ENCODE results near the gene ALCAM. TPM values are rescaled to one million over a fixed set of nuclear protein-coding genes. Genes with fewer than 3 reads are reported as not detected.

The ALCAM gene
- total RNA-seq, 2 experiments from 2014 or later, result 1.6 to 1.9 TPM

GRCh38 chr3:105463620-105464019 lies 96.9 kb downstream of the ALCAM start:
- no peaks in the 10 kb centered on the region for H3K9me3 Mint-ChIP-seq
- no peaks in the 10 kb centered on the region for H3K36me3 Mint-ChIP-seq (ENCODE audit: low read depth)
- intact Hi-C loops (cut with DNase I, micrococcal nuclease), result no loop called here
- ChIA-PET POLR2A (no interaction called here), CTCF (interaction anchor here (1.6 kb wide), 1 partner anchor 10 kb away, joined by 6 read pairs; no protein-coding TSS in a partner anchor)
- no peaks in the 10 kb centered on the region for H3K4me1 Mint-ChIP-seq (ENCODE audit: low read depth)
- no peak overlapping the region for H3K4me3 ChIP-seq (ENCODE audit: low read length)
- no peaks in the 10 kb centered on the region for H3K9me3 ChIP-seq (ENCODE audit: control insufficient read depth in 1 of 2, insufficient read depth in 1 of 2, low read length in 2 of 2)
- ATAC-seq (ENCODE audit: poor library complexity) (no peak), DNase-seq (no peak)
- no peak overlapping the region for H3K27ac ChIP-seq (ENCODE audit: low read depth in 1 of 2, low read length in 2 of 2)
- H3K36me3 ChIP-seq (ENCODE audit: insufficient read depth, low read length), result no peaks in the 10 kb centered on the region
- TF ChIP-seq, protein P1, sequence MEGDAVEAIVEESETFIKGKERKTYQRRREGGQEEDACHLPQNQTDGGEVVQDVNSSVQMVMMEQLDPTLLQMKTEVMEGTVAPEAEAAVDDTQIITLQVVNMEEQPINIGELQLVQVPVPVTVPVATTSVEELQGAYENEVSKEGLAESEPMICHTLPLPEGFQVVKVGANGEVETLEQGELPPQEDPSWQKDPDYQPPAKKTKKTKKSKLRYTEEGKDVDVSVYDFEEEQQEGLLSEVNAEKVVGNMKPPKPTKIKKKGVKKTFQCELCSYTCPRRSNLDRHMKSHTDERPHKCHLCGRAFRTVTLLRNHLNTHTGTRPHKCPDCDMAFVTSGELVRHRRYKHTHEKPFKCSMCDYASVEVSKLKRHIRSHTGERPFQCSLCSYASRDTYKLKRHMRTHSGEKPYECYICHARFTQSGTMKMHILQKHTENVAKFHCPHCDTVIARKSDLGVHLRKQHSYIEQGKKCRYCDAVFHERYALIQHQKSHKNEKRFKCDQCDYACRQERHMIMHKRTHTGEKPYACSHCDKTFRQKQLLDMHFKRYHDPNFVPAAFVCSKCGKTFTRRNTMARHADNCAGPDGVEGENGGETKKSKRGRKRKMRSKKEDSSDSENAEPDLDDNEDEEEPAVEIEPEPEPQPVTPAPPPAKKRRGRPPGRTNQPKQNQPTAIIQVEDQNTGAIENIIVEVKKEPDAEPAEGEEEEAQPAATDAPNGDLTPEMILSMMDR (IDR thresholded peaks at IDR 0.05), result no peak
- H3K27ac Mint-ChIP-seq, result no peak overlapping the region
- no peaks in the 10 kb centered on the region for H3K27me3 Mint-ChIP-seq
- no peaks in the 10 kb centered on the region for H3K27me3 ChIP-seq (ENCODE audit: control insufficient read depth in 1 of 2, insufficient read depth in 2 of 2, low read length in 2 of 2)
- H3K4me3 Mint-ChIP-seq, result no peak overlapping the region
- H3K4me1 ChIP-seq (ENCODE audit: insufficient read depth, low read length), result no peaks in the 10 kb centered on the region

- Histone ChIP-seq H3K27ac (ENCODE audit: low read depth in 1 of 2, low read length in 2 of 2) (no peak overlapping the region), H3K4me3 (ENCODE audit: low read length) (no peak overlapping the region), H3K9me3 (ENCODE audit: control insufficient read depth in 1 of 2, insufficient read depth in 1 of 2, low read length in 2 of 2) (no peaks in the 10 kb centered on the region), H3K27me3 (ENCODE audit: control insufficient read depth in 1 of 2, insufficient read depth in 2 of 2, low read length in 2 of 2) (no peaks in the 10 kb centered on the region), H3K4me1 (ENCODE audit: insufficient read depth, low read length) (no peaks in the 10 kb centered on the region), H3K36me3 (ENCODE audit: insufficient read depth, low read length) (no peaks in the 10 kb centered on the region)
- Mint-ChIP-seq H3K27me3 (no peaks in the 10 kb centered on the region), H3K27ac (no peak overlapping the region), H3K4me3 (no peak overlapping the region), H3K4me1 (ENCODE audit: low read depth) (no peaks in the 10 kb centered on the region), H3K9me3 (no peaks in the 10 kb centered on the region), H3K36me3 (ENCODE audit: low read depth) (no peaks in the 10 kb centered on the region)
- intact Hi-C loops (cut with DNase I, micrococcal nuclease), result no loop called here
- no peak for DNase-seq
- TF ChIP-seq, protein P1 (IDR thresholded peaks at IDR 0.05), result no peak
- ChIA-PET CTCF (interaction anchor here (1.5 kb wide), 1 partner anchor 8 kb away, joined by 3 read pairs; no protein-coding TSS in a partner anchor), POLR2A (no interaction called here)
- no peak for ATAC-seq (ENCODE audit: poor library complexity)
Observed at GRCh38 chr3:105465251-105465853, 98.6 kb downstream of the ALCAM start.

DNA sequence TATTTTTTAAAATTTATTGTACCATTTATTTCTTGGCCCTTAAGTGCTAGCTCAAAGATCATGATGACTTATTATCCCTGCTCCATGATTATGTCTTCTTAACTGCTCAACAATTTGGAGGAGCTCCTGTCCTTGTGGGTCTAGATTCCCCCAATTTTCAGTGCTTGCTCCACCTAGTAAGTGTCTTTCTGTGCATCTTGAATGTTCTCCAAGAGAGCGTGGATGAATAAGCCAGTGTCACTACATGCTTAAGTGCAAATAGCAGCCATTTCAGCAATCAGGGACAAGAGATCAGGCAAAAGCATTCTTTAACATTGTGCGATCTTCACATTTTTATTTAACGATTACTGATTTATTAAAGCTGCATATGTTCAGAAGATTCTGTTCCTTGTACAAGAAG lies 99.4 kb downstream of the ALCAM start:
- Mint-ChIP-seq H3K4me3 (no peak overlapping the region), H3K4me1 (ENCODE audit: low read depth) (no peaks in the 10 kb centered on the region), H3K27ac (no peak overlapping the region), H3K9me3 (no peaks in the 10 kb centered on the region), H3K36me3 (ENCODE audit: low read depth) (no peaks in the 10 kb centered on the region), H3K27me3 (no peaks in the 10 kb centered on the region)
- ATAC-seq (ENCODE audit: poor library complexity), result no peak
- intact Hi-C loops (cut with DNase I, micrococcal nuclease), result no loop called here
- Histone ChIP-seq H3K36me3 (ENCODE audit: insufficient read depth, low read length) (no peaks in the 10 kb centered on the region), H3K27ac (ENCODE audit: low read depth in 1 of 2, low read length in 2 of 2) (no peak overlapping the region), H3K27me3 (ENCODE audit: control insufficient read depth in 1 of 2, insufficient read depth in 2 of 2, low read length in 2 of 2) (no peaks in the 10 kb centered on the region), H3K9me3 (ENCODE audit: control insufficient read depth in 1 of 2, insufficient read depth in 1 of 2, low read length in 2 of 2) (no peaks in the 10 kb centered on the region), H3K4me1 (ENCODE audit: insufficient read depth, low read length) (no peaks in the 10 kb centered on the region), H3K4me3 (ENCODE audit: low read length) (no peak overlapping the region)
- TF ChIP-seq, protein P1 (IDR thresholded peaks at IDR 0.05), result no peak
- DNase-seq, result no peak
- ChIA-PET CTCF (interaction anchor here (1.5 kb wide), 1 partner anchor 8 kb away, joined by 3 read pairs; no protein-coding TSS in a partner anchor), POLR2A (no interaction called here)
